ENCODE results near the gene SSRP1. TPM values are rescaled to one million over a fixed set of nuclear protein-coding genes. Genes with fewer than 3 reads are reported as not detected.

SSRP1 gene
- polyA plus RNA-seq, 1 donor (not counting 4 experiments of a cell fraction or from before 2014, with no cell fraction given) = 115 TPM

DNA sequence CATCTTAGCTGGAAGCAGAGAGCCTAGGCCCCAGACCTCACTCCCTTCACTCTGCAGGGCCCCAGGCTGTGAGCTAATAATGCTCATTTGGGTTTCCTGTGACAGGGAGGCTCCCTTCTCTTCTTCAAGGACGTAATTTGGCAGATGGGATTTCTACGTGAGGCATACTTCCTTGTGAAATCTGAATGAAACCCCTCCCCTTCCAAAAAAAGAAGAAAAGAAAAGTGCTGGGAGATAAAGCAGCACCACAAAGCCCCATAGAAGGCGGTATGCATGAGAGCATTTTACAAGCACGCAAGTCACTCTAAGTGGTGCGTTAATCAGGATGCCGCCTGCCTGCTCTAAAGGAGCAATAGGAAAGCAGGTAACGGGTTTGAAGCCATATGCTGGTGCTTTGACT lies 8.1 kb upstream of the SSRP1 start:
- no peak overlapping the region for H3K27ac ChIP-seq (ENCODE audit: control insufficient read depth, insufficient read depth, low read length)
- H3K9ac ChIP-seq (ENCODE audit: control insufficient read depth, extremely low read depth, insufficient read depth, low read length) = no peak overlapping the region
- H3K27me3 ChIP-seq (ENCODE audit: control insufficient read depth, extremely low read depth, insufficient read depth, low read length) = peaks cover 3% of the 10 kb centered on the region
- H3K36me3 ChIP-seq (ENCODE audit: control insufficient read depth in 2 of 2, extremely low read depth in 1 of 2, insufficient read depth in 2 of 2, low read length in 2 of 2) = no peaks in the 10 kb centered on the region
- no peak for FAIRE-seq
- no peaks in the 10 kb centered on the region for H4K20me1 ChIP-seq (ENCODE audit: control insufficient read depth, extremely low read depth, insufficient read depth, low read length)
- no peaks in the 10 kb centered on the region for H3K79me2 ChIP-seq (ENCODE audit: control insufficient read depth, insufficient read depth, low read length)
- no peaks in the 10 kb centered on the region for H3K9me1 ChIP-seq (ENCODE audit: control insufficient read depth, extremely low read depth, insufficient read depth, low read length)
- no peak overlapping the region for H2AFZ ChIP-seq (ENCODE audit: control insufficient read depth, low read length)
- H3K4me1 ChIP-seq (ENCODE audit: control insufficient read depth, extremely low read depth, insufficient read depth, low read length) = no peaks in the 10 kb centered on the region
- no peak for TF ChIP-seq EZH2 (IDR thresholded peaks at IDR 0.05; ENCODE audit: low read length)
- TF ChIP-seq, protein P1, sequence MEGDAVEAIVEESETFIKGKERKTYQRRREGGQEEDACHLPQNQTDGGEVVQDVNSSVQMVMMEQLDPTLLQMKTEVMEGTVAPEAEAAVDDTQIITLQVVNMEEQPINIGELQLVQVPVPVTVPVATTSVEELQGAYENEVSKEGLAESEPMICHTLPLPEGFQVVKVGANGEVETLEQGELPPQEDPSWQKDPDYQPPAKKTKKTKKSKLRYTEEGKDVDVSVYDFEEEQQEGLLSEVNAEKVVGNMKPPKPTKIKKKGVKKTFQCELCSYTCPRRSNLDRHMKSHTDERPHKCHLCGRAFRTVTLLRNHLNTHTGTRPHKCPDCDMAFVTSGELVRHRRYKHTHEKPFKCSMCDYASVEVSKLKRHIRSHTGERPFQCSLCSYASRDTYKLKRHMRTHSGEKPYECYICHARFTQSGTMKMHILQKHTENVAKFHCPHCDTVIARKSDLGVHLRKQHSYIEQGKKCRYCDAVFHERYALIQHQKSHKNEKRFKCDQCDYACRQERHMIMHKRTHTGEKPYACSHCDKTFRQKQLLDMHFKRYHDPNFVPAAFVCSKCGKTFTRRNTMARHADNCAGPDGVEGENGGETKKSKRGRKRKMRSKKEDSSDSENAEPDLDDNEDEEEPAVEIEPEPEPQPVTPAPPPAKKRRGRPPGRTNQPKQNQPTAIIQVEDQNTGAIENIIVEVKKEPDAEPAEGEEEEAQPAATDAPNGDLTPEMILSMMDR (optimal IDR thresholded peaks at IDR 0.05 in 1 of 3, IDR thresholded peaks at IDR 0.05 in 1 of 3, conservative IDR thresholded peaks at IDR 0.05 in 1 of 3; ENCODE audit: extremely low read depth in 1 of 3, insufficient read depth in 2 of 3, low read length in 3 of 3) = no peak
- dilution Hi-C loops (cut with MboI; ENCODE audit: extremely low pct_ligation_motif_present, low sequenced_read_pairs) = no loop called here
- H3K9me3 ChIP-seq (ENCODE audit: control insufficient read depth, low read depth, low read length) = no peaks in the 10 kb centered on the region
- H3K4me2 ChIP-seq (ENCODE audit: control insufficient read depth, extremely low read depth, insufficient read depth, low read depth, low read length) = no peak overlapping the region
- no peak overlapping the region for H3K4me3 ChIP-seq (ENCODE audit: control insufficient read depth in 2 of 3, extremely low read depth in 1 of 3, insufficient read depth in 2 of 3, low read depth in 1 of 3, low read length in 3 of 3)
- DNase-seq (ENCODE audit: low read depth, low spot score) = no peak

- no peaks in the 10 kb centered on the region for H3K9me3 ChIP-seq (ENCODE audit: control insufficient read depth, low read depth, low read length)
Measured at GRCh38 chr11:57342702-57343101, 7.0 kb upstream of the SSRP1 start.

More at GRCh38 chr11:57342702-57343101, 7.0 kb upstream of the SSRP1 start:
- Histone ChIP-seq H3K4me2 (ENCODE audit: control insufficient read depth, extremely low read depth, insufficient read depth, low read depth, low read length) (no peak overlapping the region), H3K9me1 (ENCODE audit: control insufficient read depth, extremely low read depth, insufficient read depth, low read length) (no peaks in the 10 kb centered on the region), H3K4me3 (ENCODE audit: control insufficient read depth in 2 of 3, extremely low read depth in 1 of 3, insufficient read depth in 2 of 3, low read depth in 1 of 3, low read length in 3 of 3) (no peak overlapping the region), H3K9ac (ENCODE audit: control insufficient read depth, extremely low read depth, insufficient read depth, low read length) (no peak overlapping the region), H3K79me2 (ENCODE audit: control insufficient read depth, insufficient read depth, low read length) (no peaks in the 10 kb centered on the region), H3K36me3 (ENCODE audit: control insufficient read depth in 2 of 2, extremely low read depth in 1 of 2, insufficient read depth in 2 of 2, low read length in 2 of 2) (no peaks in the 10 kb centered on the region), H3K27ac (ENCODE audit: control insufficient read depth, insufficient read depth, low read length) (no peak overlapping the region), H2AFZ (ENCODE audit: control insufficient read depth, low read length) (no peak overlapping the region), H4K20me1 (ENCODE audit: control insufficient read depth, extremely low read depth, insufficient read depth, low read length) (no peaks in the 10 kb centered on the region), H3K4me1 (ENCODE audit: control insufficient read depth, extremely low read depth, insufficient read depth, low read length) (no peaks in the 10 kb centered on the region), H3K27me3 (ENCODE audit: control insufficient read depth, extremely low read depth, insufficient read depth, low read length) (peaks cover 3% of the 10 kb centered on the region)
- DNase-seq (ENCODE audit: low read depth, low spot score) (no peak), FAIRE-seq (no peak)
- TF ChIP-seq, protein P1 (optimal IDR thresholded peaks at IDR 0.05 in 1 of 3, IDR thresholded peaks at IDR 0.05 in 1 of 3, conservative IDR thresholded peaks at IDR 0.05 in 1 of 3; ENCODE audit: extremely low read depth in 1 of 3, insufficient read depth in 2 of 3, low read length in 3 of 3) = no peak
- no peak for TF ChIP-seq EZH2 (IDR thresholded peaks at IDR 0.05; ENCODE audit: low read length)
- dilution Hi-C loops (cut with MboI; ENCODE audit: extremely low pct_ligation_motif_present, low sequenced_read_pairs) = no loop called here

Measured in keratinocyte (primary cell).